ENCODE measurements around the gene MAP1A.

- TF ChIP-seq POLR2AphosphoS5 (IDR thresholded peaks at IDR 0.05; ENCODE audit: low read depth, low read length) = no peak
- TF ChIP-seq REST (IDR thresholded peaks at IDR 0.05; ENCODE audit: insufficient read depth in 1 of 2, low read depth in 2 of 2, low read length in 2 of 2) = peak in 1 of 2 experiments; percentile 42; a peak in 1 of 4 replicates
- TF ChIP-seq SIN3A (IDR thresholded peaks at IDR 0.05; ENCODE audit: borderline replicate concordance, insufficient read depth, low read length) = peak; percentile 34; the same call in 1 of the 2 replicates
- TF ChIP-seq TAF1 (IDR thresholded peaks at IDR 0.05; ENCODE audit: borderline replicate concordance, insufficient read depth, low read length) = no peak
- TF ChIP-seq FOXP2 (optimal IDR thresholded peaks at IDR 0.05; ENCODE audit: borderline replicate concordance, extremely low read depth, extremely low read length, insufficient read depth) = peak; percentile 84
Observed at GRCh38 chr15:43510200-43511011, 7.0 kb upstream of the MAP1A start.

All from PFSK-1 (cell line).